ENCODE data around the gene DUT. TPM values are rescaled to one million over a fixed set of nuclear protein-coding genes. Genes with fewer than 3 reads are reported as not detected.

The DUT gene
- total and polyA plus RNA-seq, 7 donors, result 29.5 to 56.0 (median 37.4) TPM

GRCh38 chr15:48388016-48388851, 57.0 kb downstream of the DUT start:
- WGBS, 3 donors, result 38 to 47% (median 43%) methylated on average over 4 of the region's 4 CpGs
- H3K36me3 ChIP-seq (ENCODE audit: insufficient read depth in 1 of 2, low read depth in 1 of 2), result no peaks in the 10 kb centered on the region
- DNase-seq (no peak), ATAC-seq (no peak)
- intact Hi-C loops (cut with DNase I), result no loop called here
- H3K4me3 ChIP-seq, result no peak overlapping the region
- no peak overlapping the region for H3K27ac ChIP-seq
- TF ChIP-seq, protein P1, sequence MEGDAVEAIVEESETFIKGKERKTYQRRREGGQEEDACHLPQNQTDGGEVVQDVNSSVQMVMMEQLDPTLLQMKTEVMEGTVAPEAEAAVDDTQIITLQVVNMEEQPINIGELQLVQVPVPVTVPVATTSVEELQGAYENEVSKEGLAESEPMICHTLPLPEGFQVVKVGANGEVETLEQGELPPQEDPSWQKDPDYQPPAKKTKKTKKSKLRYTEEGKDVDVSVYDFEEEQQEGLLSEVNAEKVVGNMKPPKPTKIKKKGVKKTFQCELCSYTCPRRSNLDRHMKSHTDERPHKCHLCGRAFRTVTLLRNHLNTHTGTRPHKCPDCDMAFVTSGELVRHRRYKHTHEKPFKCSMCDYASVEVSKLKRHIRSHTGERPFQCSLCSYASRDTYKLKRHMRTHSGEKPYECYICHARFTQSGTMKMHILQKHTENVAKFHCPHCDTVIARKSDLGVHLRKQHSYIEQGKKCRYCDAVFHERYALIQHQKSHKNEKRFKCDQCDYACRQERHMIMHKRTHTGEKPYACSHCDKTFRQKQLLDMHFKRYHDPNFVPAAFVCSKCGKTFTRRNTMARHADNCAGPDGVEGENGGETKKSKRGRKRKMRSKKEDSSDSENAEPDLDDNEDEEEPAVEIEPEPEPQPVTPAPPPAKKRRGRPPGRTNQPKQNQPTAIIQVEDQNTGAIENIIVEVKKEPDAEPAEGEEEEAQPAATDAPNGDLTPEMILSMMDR (IDR thresholded peaks at IDR 0.05), result no peak
- H3K27me3 ChIP-seq (ENCODE audit: insufficient read depth in 3 of 3, low read length in 2 of 3), result no peaks in the 10 kb centered on the region
- no peaks in the 10 kb centered on the region for H3K4me1 ChIP-seq
- H3K9me3 ChIP-seq, result no peaks in the 10 kb centered on the region

DNA sequence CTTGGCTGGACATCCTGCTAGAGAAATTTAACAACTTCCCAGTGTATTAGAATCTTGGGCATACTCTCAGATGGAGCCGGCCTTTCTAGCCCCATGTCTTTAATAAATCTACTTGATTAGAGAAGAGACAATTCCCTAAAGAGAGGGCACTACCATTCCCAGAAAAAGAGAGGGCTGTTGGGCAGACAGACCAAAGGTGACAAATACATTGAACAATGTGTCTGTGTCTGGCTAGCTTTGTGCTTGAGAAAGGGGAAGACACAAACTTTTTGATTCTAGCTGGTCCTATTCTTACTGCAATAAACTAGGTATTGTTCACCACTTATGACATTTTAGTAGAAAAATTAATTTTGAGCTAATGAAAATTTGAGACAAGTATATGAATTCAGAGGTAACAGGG, 57.7 kb downstream of the DUT start:
- H3K9me3 ChIP-seq, result no peaks in the 10 kb centered on the region
- ATAC-seq, result no peak
- 45 to 54% (median 47%) methylated on average over 1 of the region's 1 CpG for WGBS, 3 donors
- no peak overlapping the region for H3K4me3 ChIP-seq
- H3K4me1 ChIP-seq, result no peaks in the 10 kb centered on the region
- DNase-seq, result no peak
- intact Hi-C loops (cut with DNase I), result no loop called here
- H3K36me3 ChIP-seq (ENCODE audit: insufficient read depth in 1 of 2, low read depth in 1 of 2), result no peaks in the 10 kb centered on the region
- no peaks in the 10 kb centered on the region for H3K27me3 ChIP-seq (ENCODE audit: insufficient read depth in 3 of 3, low read length in 2 of 3)
- peak overlapping the region; percentile 20 for H3K27ac ChIP-seq
- TF ChIP-seq, protein P1 (IDR thresholded peaks at IDR 0.05), result no peak

GRCh38 chr15:48389691-48390143, 58.5 kb downstream of the DUT start:
- WGBS, 3 donors, result 23 to 35% (median 24%) methylated on average over 3 of the region's 3 CpGs
- TF ChIP-seq, protein P1 (IDR thresholded peaks at IDR 0.05), result no peak
- no peaks in the 10 kb centered on the region for H3K36me3 ChIP-seq (ENCODE audit: insufficient read depth in 1 of 2, low read depth in 1 of 2)
- no peak overlapping the region for H3K4me3 ChIP-seq
- peak overlapping the region; percentile 20 for H3K27ac ChIP-seq
- no peaks in the 10 kb centered on the region for H3K27me3 ChIP-seq (ENCODE audit: insufficient read depth in 3 of 3, low read length in 2 of 3)
- H3K4me1 ChIP-seq, result no peaks in the 10 kb centered on the region
- H3K9me3 ChIP-seq, result no peaks in the 10 kb centered on the region
- DNase-seq (no peak), ATAC-seq (peak in 1 of 4 donors; percentile 42)
- intact Hi-C loops (cut with DNase I), result no loop called here

GRCh38 chr15:48391950-48392349, 60.7 kb downstream of the DUT start:
- DNase-seq (no peak), ATAC-seq (no peak)
- TF ChIP-seq, protein P1 (IDR thresholded peaks at IDR 0.05), result no peak
- no peak overlapping the region for H3K4me3 ChIP-seq
- no peak overlapping the region for H3K27ac ChIP-seq
- H3K4me1 ChIP-seq, result no peaks in the 10 kb centered on the region
- intact Hi-C loops (cut with DNase I), result no loop called here
- WGBS, 3 donors, result 93 to 97% (median 95%) methylated on average over 2 of the region's 2 CpGs
- no peaks in the 10 kb centered on the region for H3K9me3 ChIP-seq
- no peaks in the 10 kb centered on the region for H3K36me3 ChIP-seq (ENCODE audit: insufficient read depth in 1 of 2, low read depth in 1 of 2)
- H3K27me3 ChIP-seq (ENCODE audit: insufficient read depth in 3 of 3, low read length in 2 of 3), result no peaks in the 10 kb centered on the region

Measured in psoas muscle (tissue), 8 donors.